ENCODE measurements around the gene SETD5.
"Not testable (repeated sequence)": the region's sequence is repeated elsewhere in the genome, so short reads cannot be mapped to it uniquely, and the experiment has no call there.

Gene SETD5

GRCh38 chr3:9468460-9468859, 71.0 kb downstream of the SETD5 start:
- no peak for DNase-seq

- no peak for DNase-seq
Measured at GRCh38 chr3:9469986-9470385, 72.6 kb downstream of the SETD5 start.

GRCh38 chr3:9473496-9474065, 76.2 kb downstream of the SETD5 start:
- DNase-seq, result no peak

GRCh38 chr3:9474482-9474881, 77.1 kb downstream of the SETD5 start:
- no peak for DNase-seq

- no peak for DNase-seq
Measured at GRCh38 chr3:9476935-9477334, 79.5 kb downstream of the SETD5 start.

- DNase-seq, result no peak
Measured at GRCh38 chr3:9480265-9480664, 82.8 kb downstream of the SETD5 start.

GRCh38 chr3:9485248-9485647, 87.8 kb downstream of the SETD5 start:
- no peak for DNase-seq

- no peak for DNase-seq
Measured at GRCh38 chr3:9491506-9491905, 94.1 kb downstream of the SETD5 start.

GRCh38 chr3:9494036-9494435, 96.6 kb downstream of the SETD5 start:
- DNase-seq, result not testable (repeated sequence)

GRCh38 chr3:9496893-9497292, 99.5 kb downstream of the SETD5 start:
- no peak for DNase-seq

GRCh38 chr3:9497821-9498565, 100.6 kb downstream of the SETD5 start:
- DNase-seq, result no peak

- no peak for DNase-seq
Measured at GRCh38 chr3:9498781-9499180, 101.4 kb downstream of the SETD5 start.

GRCh38 chr3:9499455-9500107, 102.2 kb downstream of the SETD5 start:
- no peak for DNase-seq

- DNase-seq, result no peak
Measured at GRCh38 chr3:9500108-9501050, 103.0 kb downstream of the SETD5 start.

- no peak for DNase-seq
Measured at GRCh38 chr3:9501226-9501625, 103.8 kb downstream of the SETD5 start.

- no peak for DNase-seq
Measured at GRCh38 chr3:9503283-9503682, 105.9 kb downstream of the SETD5 start.

GRCh38 chr3:9507586-9508578, 110.5 kb downstream of the SETD5 start:
- no peak for DNase-seq

GRCh38 chr3:9508781-9509180, 111.4 kb downstream of the SETD5 start:
- DNase-seq, result no peak

- no peak for DNase-seq
Measured at GRCh38 chr3:9512456-9513045, 115.1 kb downstream of the SETD5 start.

GRCh38 chr3:9514306-9514705, 116.9 kb downstream of the SETD5 start:
- no peak for DNase-seq

- DNase-seq, result no peak
Measured at GRCh38 chr3:9514956-9515355, 117.5 kb downstream of the SETD5 start.
